ENCODE results near the gene LDLRAD4.

LDLRAD4 gene

DNA sequence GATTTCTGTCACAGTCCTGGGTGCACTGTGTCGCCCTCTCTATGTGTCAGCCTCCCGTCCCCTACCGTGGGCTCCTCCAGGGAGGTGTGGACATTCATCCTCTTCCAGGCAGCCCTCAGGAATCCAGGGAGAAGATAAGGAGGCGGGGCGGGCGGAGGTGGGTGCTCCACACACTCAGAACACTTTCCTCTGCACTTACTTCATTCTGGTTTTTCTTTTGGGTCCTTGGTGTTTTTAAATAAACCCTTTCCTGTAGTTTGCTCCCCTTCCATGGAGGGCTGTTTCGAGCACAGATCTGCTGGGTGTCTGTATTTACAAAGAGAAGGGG lies 323.9 kb downstream of the LDLRAD4 start:
- no peak for DNase-seq

DNA sequence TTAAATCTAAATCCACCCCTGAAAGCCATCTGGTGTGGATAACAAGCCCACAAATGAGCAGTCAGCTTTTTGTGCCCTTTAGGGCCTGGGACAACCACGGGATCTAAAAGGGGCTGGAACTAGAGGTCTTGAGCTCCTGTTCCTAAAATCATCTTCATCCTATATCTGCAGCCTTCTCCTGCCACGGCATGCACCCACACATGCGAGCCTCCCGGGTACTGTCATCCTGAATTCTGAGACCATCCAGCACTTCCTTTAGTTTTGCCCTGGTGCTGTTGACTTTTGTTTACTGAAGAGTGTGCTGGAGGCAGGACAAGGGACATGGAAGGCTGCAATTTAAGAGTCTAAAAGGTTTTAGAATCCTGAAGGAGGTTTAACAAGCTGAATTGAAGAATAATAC lies 324.6 kb downstream of the LDLRAD4 start:
- DNase-seq, result no peak

DNA sequence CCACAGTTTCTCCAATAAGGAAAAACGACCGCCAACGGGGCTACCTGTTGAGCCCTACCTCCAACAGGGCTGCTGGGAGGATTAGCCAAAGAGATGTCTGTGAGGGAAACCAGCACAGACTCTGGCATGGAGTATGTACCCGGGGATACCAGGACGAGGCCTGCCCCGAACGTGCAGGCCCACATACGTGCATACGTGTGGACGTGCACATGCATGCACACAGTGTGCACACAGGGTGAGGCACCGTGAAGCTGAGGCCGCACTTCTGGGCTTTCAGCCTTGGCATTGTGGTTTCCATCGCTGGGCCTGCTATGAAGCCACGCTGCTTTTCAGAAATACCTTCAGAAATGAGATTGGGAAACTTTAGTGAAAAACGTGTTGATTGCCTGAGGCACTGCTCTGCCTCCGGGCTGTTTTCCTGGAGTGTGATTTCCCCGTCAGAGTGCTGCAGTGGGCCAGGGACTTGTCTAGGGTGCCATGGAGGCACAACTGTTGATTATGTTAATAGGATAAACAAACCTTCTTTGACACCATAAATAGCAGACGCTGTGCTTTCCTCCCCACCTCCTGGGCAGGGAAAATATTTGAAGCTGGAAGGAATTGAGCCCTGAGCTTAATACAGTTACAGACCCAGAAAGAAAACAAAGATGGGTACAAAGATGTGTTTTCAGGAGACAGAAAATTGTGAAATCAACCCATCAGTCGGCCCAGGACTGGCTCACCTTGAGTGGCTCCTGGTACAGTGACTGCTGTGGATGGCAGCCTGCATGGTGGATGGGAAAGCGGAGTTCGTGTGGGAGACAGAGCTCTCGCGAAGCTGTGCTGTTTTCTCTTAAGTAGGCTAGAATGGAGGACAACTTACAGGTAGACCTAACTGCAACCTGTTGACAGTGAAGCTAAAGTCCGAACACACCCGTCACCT lies 325.5 kb downstream of the LDLRAD4 start:
- no peak for DNase-seq

- DNase-seq, result no peak
Observed at GRCh38 chr18:13544953-13545352, 326.4 kb downstream of the LDLRAD4 start.

GRCh38 chr18:13545514-13545913 lies 327.0 kb downstream of the LDLRAD4 start:
- DNase-seq, result no peak

- no peak for DNase-seq
Observed at GRCh38 chr18:13545955-13546354, 327.4 kb downstream of the LDLRAD4 start.

GRCh38 chr18:13546638-13547037 lies 328.1 kb downstream of the LDLRAD4 start:
- DNase-seq, result no peak

DNA sequence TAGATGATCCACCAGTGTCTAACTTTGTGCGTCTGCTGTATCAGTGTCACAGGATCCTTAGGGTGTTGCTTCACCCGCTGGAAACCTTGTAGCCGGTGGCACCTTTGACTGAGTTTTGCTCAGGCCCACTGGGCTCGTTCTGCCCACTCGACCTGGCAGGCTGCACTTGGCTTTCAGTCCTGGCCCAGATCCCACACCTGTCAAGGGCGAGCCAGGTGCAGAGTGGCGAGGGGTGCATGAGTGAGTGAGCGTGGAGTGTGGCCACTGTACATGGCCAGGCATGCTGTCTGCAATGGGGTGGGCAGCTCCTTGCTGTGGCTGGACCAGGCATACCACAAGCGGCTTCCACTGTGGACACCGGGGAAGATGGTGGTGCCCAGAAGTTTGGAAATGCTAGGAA lies 328.8 kb downstream of the LDLRAD4 start:
- no peak for DNase-seq

DNA sequence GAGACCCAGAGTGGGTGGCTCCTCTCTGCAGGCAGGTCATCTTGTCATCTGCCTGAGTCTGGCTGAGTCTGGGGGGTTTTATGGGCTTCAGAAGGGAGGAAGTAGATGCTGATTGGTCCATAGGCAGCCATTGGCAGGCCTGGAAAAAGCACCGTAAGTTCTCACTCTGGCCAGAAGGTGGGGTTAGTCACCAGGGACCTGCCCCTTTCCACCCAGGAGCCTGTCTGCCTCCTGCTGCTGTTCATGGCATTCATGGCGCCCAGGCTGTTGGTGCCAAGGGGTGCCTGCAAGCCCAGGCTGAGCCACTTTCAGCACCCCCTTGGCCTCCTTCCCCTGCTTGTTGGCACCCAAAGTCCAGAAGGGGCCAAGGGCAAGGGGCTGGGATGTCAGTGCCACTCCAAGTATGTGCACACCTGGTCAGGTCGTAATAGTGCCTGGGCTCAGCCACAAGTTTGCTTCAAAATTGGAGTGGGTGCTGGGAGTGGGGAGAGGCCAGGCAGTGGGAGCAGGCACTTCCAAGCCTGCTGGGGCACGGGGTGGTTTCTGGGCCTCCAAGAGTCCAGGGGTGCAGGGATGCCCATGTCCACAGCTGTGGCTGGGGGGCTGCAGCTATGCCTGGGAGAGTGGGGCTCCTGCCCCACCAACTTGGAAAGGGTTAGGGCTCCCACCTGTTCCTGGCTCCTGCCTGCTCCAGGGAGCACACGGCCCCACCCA lies 329.7 kb downstream of the LDLRAD4 start:
- DNase-seq, result no peak

- DNase-seq, result peak in 3 of 56 donors; percentile 19 to 42 (median 37)
Observed at GRCh38 chr18:13548966-13549879, 330.7 kb downstream of the LDLRAD4 start.

- peak in 1 of 56 donors; percentile 15 for DNase-seq
Observed at GRCh38 chr18:13549880-13550232, 331.3 kb downstream of the LDLRAD4 start.

- no peak for DNase-seq
Observed at GRCh38 chr18:13550418-13551304, 332.1 kb downstream of the LDLRAD4 start.

DNA sequence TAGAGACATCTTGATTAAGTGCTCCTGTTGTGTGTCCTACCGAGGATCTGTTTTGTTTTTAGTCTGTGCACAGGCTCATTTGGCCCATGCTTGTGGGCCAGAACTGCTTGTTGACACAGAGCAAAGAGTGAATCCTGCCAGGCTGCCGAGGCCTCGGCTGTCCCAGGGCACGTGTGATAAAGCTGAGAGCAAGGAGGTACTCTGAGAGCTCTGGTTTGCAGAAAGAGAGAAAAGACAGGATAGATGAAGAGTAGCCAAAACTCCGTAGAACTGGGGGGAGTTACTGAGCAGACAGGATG lies 332.7 kb downstream of the LDLRAD4 start:
- no peak for DNase-seq

- DNase-seq, result no peak
Observed at GRCh38 chr18:13551841-13552733, 333.5 kb downstream of the LDLRAD4 start.

- no peak for DNase-seq
Observed at GRCh38 chr18:13553449-13553848, 334.9 kb downstream of the LDLRAD4 start.

GRCh38 chr18:13555192-13555591 lies 336.6 kb downstream of the LDLRAD4 start:
- DNase-seq, result no peak

GRCh38 chr18:13555865-13556264 lies 337.3 kb downstream of the LDLRAD4 start:
- no peak for DNase-seq

- no peak for DNase-seq
Observed at GRCh38 chr18:13556502-13556901, 337.9 kb downstream of the LDLRAD4 start.

DNA sequence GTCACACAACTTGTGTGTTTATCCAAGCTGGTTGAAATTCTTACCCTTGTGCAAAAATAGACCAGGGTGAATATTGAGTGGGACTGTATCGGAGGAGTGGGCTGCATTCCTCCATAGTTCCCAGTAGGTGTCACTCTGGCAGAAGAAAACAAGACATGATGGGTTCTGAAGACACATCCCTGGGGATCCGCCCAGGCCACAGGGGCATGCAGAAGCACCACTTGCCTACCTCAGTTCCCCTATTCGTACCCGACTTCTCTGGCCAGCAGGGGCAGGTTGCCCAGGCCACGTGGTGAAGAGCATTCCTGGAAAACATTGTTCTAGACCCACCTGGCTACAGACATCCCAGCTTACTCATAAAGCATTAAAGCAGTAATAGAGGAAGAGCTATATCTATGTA lies 339.6 kb downstream of the LDLRAD4 start:
- DNase-seq, result peak in 44 of 56 donors; percentile 21 to 78 (median 53)

- no peak for DNase-seq
Observed at GRCh38 chr18:13558790-13559189, 340.2 kb downstream of the LDLRAD4 start.

All from nucleus accumbens (tissue), 56 donors.